Jurkat, Clone E6-1 (cell line): ENCODE measurements around the gene CALCA. TPM values are rescaled to one million over a fixed set of nuclear protein-coding genes. Genes with fewer than 3 reads are reported as not detected.
"Not testable (repeated sequence)": the region's sequence is repeated elsewhere in the genome, so short reads cannot be mapped to it uniquely, and the experiment has no call there.

Experiments
- DNase-seq: peaks from one replicate; pipeline ENCODE4 v3.0.0-alpha.2; 2011; ENCODE audit warnings: low read depth, low spot score
- H3K4me3 ChIP-seq: 2 replicates; pipeline ENCODE4 v1.5.1; 2011; ENCODE audit warnings: mild to moderate bottlenecking, low read length, control low read depth, moderate library complexity
- polyA plus RNA-seq: library from polyadenylated mRNA; unstranded; fragments of >200 nt; gene quantifications from one replicate; pipeline ENCODE4 v1.2.1, GENCODE V29; 2012; ENCODE audit warnings: missing spikeins; ENCODE audit not compliant: insufficient read length, insufficient read depth

The CALCA gene
- polyA plus RNA-seq: not detected

GRCh38 chr11:14971865-14972580 lies at the start of gene CALCA:
CALCA (minus strand) TSS chr11:14972351; CDS start chr11:14971192, 1,159 bp downstream.
- DNase-seq: no peak
- H3K4me3 ChIP-seq: no peak within 1 kb of the TSS

- DNase-seq: no peak
- no peak overlapping the region for H3K4me3 ChIP-seq
Observed at GRCh38 chr11:15016200-15016599, 44.0 kb upstream of the CALCA start.

GRCh38 chr11:15011776-15012345 lies 39.7 kb upstream of the CALCA start:
- no peak overlapping the region for H3K4me3 ChIP-seq
- no peak for DNase-seq

GRCh38 chr11:15010865-15011264 lies 38.7 kb upstream of the CALCA start:
- no peak overlapping the region for H3K4me3 ChIP-seq
- no peak for DNase-seq

- no peak overlapping the region for H3K4me3 ChIP-seq
- peak; percentile 64 for DNase-seq
Observed at GRCh38 chr11:15006139-15006759, 34.1 kb upstream of the CALCA start.

GRCh38 chr11:14988133-14988532 lies 16.0 kb upstream of the CALCA start:
- DNase-seq, H3K4me3 ChIP-seq: not testable (repeated sequence)

- no peak overlapping the region for H3K4me3 ChIP-seq
- no peak for DNase-seq
Observed at GRCh38 chr11:14981507-14981906, 9.4 kb upstream of the CALCA start.

- no peak for DNase-seq
Observed at GRCh38 chr11:14980854-14981253, 8.7 kb upstream of the CALCA start.

GRCh38 chr11:14977101-14977880 lies 5.1 kb upstream of the CALCA start:
- H3K4me3 ChIP-seq: no peak overlapping the region
- no peak for DNase-seq

More at GRCh38 chr11:14980854-14981253, 8.7 kb upstream of the CALCA start:
- no peak overlapping the region for H3K4me3 ChIP-seq

- no peak overlapping the region for H3K4me3 ChIP-seq
- no peak for DNase-seq
Observed at GRCh38 chr11:14975252-14975587, 3.1 kb upstream of the CALCA start.

GRCh38 chr11:14974515-14975251 lies 2.5 kb upstream of the CALCA start:
- H3K4me3 ChIP-seq: no peak overlapping the region
- peak; percentile 22 for DNase-seq

GRCh38 chr11:14973621-14974514 lies 1.7 kb upstream of the CALCA start:
- DNase-seq: no peak
- H3K4me3 ChIP-seq: no peak overlapping the region

GRCh38 chr11:14972581-14973495 lies 687 bp upstream of the CALCA start:
- no peak for DNase-seq
- H3K4me3 ChIP-seq: no peak overlapping the region

GRCh38 chr11:14969901-14970323 lies 2.2 kb downstream of the CALCA start:
- no peak overlapping the region for H3K4me3 ChIP-seq
- peak; percentile 12 for DNase-seq

- H3K4me3 ChIP-seq: no peak overlapping the region
- no peak for DNase-seq
Observed at GRCh38 chr11:14967581-14968243, 4.4 kb downstream of the CALCA start.

GRCh38 chr11:14956111-14956510 lies 16.0 kb downstream of the CALCA start:
- H3K4me3 ChIP-seq: no peak overlapping the region
- no peak for DNase-seq

- no peak for DNase-seq
- H3K4me3 ChIP-seq: no peak overlapping the region
Observed at GRCh38 chr11:14954581-14954980, 17.6 kb downstream of the CALCA start.
